Body of pancreas (tissue), 4 donors: ENCODE results near the gene DCP2.

Source experiments
- CTCF ChIP-seq, 7 experiments: fragments of 450-650 bp in 4 of 7; fragments of 200-600 bp in 3 of 7; sonication (generic) in 3 of 7; IDR thresholded peaks; one replicate each; pipeline ENCODE4 v1.5.1; 2016 to 2019; ENCODE audit warnings: antibody characterized with exemption in 7 of 7
- POLR2A ChIP-seq, 3 donors: fragments of 450-650 bp; IDR thresholded peaks; one replicate each; pipeline ENCODE4 v1.6.1; 2016; ENCODE audit warnings: antibody characterized with exemption in 3 of 3, mild to moderate bottlenecking in 2 of 3

GRCh38 chr5:113050721-113051382, 74.3 kb downstream of the DCP2 start:
- no peak for TF ChIP-seq CTCF (IDR thresholded peaks at IDR 0.05)
- no peak for TF ChIP-seq POLR2A (IDR thresholded peaks at IDR 0.05)
